CD4-positive, alpha-beta T cell treated with Interleukin-4 for 4 hours (primary cell): ENCODE results near the gene STRC.
"Not testable (repeated sequence)": the region's sequence is repeated elsewhere in the genome, so short reads cannot be mapped to it uniquely, and the experiment has no call there.

Experiments
- DNase-seq: peaks from one replicate; pipeline ENCODE4 v3.0.0-alpha.2; 2020

Gene STRC

DNA sequence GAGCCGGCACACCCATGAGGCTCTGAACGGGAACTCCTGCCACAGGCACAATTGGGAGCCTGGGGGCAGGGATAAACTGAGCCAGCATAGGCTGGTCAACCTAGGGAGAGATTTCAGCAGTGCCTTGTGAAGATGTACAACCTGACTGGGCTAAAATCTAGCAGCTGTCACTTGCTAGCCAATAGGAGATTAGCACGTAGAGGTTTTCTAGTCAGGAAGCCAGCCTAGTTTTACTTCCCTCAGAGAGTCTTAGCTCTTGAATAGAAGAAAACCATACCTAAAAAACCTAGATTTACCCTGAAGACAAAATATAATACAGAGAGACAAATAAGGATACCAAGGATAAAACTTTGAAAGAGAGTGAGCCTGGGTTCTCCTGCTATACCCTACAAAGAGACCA is 55.8 kb downstream of the STRC start:
- DNase-seq: not testable (repeated sequence)

DNA sequence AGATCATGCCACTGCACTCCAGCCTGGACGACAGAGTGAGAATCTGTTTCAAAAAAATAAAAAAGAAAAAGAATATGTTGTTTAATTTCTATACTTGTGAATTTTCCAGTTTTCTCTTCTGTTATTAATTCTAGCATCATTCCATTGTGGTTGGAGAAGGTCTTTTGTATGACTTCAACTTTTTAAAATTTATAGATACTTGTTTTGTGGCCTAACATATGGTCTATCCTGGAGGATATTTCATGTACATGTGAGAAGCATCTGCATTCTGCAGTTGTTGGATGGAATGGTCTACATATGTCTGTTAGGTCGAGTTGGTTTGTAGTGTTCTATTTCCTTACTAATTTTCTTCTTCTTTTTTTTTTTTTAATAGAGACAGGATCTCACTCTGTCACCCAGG is 65.6 kb downstream of the STRC start:
- no peak for DNase-seq

DNA sequence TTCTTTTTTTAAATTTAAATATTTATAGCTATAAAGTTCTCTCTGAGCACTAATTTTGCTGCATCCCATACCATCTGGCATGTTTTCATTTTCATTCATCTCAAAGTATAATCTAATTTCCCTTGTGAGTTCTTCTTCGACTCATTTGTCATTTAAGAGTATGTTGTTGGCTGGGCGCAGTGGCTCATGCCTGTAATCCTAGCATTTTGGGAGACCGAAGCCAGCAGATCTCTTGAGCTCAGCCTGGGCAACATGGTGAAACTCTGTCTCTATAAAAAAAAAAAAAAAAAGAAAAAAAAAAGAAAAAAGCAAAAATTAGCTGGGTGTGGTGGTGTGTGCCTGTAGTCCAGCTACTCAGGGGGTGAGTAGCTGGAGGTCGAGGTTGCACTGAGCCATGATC is 66.3 kb downstream of the STRC start:
- DNase-seq: no peak

DNA sequence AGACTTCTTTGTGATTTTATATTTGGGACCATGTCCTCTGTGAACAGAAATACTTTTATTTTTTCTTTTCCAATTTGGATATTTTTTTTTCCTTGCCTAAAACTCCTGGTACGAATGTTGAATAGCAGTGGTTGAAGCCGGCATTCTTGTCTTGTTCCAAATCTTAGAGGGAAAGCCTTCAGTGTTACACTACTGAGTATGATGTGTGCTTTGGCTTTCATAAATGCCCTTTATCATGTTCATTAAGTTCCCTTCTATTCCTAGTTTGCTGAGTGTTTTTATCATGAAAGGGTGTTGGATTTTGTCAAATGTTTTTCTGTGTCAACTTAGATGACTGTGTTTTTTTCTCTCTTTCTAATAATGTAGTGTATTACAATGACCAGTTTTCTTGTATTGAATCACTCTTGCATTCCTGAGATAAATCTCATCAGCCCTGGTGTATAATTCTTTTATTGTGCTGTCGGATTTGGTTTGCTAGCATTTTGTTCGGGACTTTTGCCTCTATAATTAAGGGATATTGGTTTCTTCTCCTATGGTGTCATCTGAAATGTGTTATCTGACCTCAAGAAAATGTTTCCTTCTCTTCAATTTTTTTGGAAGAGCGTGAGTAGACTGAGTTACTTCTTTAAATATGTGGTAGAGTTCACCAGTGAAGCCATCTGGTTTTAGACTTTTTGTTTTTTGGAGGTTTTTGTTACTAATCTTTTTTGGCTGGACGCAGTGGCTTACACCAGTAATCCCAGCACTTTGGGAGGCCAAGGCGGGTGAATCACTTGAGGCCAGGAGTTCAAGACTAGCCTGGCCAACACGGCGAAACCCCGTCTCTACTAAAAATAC is 67.9 kb downstream of the STRC start:
- DNase-seq: no peak
